ENCODE data around the gene BLOC1S3.

Gene BLOC1S3

GRCh38 chr19:45177817-45178261, 745 bp upstream of the BLOC1S3 start, which contains the start of gene TRAPPC6A:
TRAPPC6A (minus strand) TSS chr19:45178237; CDS start chr19:45178218, 19 bp downstream.
- TF ChIP-seq CTCF (IDR thresholded peaks at IDR 0.05), result no peak

- TF ChIP-seq CTCF (IDR thresholded peaks at IDR 0.05), result no peak
Observed at GRCh38 chr19:45179072-45179891, 698 bp downstream of the BLOC1S3 start.

DNA sequence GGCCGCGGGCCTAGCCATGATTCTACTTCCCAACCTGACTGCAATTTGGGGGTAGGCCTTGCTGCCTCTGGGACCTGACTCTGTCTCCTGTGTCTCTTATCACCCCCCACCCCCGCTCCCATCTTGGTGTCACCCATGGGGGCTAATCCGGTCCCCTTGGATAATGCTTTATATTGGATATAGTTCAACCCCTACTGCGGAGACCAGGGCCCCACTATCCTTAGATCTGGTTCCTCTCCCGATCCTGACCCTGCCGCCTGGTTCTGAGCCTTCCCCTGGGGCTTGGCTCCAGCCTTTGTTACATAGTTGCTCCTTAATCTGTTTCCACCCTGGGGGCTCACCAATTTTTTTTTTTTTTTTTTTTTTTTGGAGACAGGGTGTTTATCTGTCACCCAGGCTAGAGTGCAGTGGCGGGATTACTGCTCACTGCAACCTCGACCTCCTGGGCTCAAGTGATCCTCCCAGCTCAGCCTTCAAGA, 1.3 kb downstream of the BLOC1S3 start:
- no peak for TF ChIP-seq CTCF (IDR thresholded peaks at IDR 0.05)

DNA sequence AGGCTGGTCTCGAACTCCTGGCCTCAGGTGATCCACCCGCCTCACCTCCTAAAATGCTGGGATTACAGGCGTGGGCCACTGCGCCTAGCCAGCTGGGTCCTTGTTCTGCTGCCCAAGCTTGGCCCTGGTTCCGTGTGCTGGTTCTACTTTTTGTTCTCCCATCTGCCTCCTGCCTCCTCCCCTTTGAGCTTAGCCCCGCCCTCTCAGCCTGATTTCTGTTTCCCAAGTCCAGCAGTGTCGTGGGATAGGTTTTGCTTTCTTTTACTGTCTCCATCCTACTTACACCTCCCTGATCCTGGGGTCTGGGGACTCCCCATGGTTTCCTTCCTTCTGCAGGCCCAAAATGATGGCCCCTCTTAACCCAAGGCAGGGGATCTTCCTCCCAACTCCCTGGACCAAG, 2.4 kb downstream of the BLOC1S3 start:
- no peak for TF ChIP-seq CTCF (IDR thresholded peaks at IDR 0.05)

DNA sequence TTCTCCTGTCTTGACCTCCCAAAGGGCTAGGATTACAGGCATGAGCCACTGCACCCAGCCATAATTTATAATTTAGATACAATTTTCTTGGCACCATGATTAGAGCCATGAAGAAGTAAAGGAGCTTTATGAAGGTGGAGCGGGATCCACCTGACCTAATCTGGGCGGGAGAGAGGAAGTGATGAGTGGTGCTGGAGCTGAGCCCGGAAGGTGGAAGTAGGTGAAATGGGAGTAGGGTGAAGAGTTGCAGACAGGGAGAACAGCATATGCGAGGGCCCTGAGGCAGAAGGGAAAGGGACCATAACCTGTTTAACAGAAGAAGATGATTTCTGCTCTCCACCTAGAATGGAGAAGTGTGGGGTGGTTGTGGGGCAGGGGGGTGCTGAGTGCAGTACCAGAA, 4.2 kb downstream of the BLOC1S3 start:
- no peak for TF ChIP-seq CTCF (IDR thresholded peaks at IDR 0.05)

DNA sequence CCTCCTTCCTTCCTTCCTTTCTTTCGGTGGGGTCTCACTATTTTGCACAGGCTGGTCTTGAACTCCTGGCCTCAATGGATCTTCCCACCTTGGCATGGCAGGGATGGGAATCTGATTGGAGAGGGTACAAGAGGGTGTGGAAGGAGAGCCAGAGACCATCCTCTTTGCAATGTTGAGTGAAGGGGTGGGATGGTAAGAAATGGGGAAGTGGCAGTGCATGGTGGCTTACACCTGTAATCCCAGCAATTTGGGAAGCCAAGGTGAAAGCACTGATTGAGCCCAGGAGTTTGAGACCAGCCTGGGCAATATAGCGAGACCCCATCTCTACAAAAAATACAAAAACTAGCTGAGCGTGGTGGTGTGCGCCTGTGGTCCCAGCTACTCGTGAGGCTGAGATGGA, 5.5 kb downstream of the BLOC1S3 start:
- no peak for TF ChIP-seq CTCF (IDR thresholded peaks at IDR 0.05)

GRCh38 chr19:45186509-45187334, 8.1 kb downstream of the BLOC1S3 start:
- no peak for TF ChIP-seq CTCF (IDR thresholded peaks at IDR 0.05)
